ENCODE results near the gene GRAMD1B.

DNA sequence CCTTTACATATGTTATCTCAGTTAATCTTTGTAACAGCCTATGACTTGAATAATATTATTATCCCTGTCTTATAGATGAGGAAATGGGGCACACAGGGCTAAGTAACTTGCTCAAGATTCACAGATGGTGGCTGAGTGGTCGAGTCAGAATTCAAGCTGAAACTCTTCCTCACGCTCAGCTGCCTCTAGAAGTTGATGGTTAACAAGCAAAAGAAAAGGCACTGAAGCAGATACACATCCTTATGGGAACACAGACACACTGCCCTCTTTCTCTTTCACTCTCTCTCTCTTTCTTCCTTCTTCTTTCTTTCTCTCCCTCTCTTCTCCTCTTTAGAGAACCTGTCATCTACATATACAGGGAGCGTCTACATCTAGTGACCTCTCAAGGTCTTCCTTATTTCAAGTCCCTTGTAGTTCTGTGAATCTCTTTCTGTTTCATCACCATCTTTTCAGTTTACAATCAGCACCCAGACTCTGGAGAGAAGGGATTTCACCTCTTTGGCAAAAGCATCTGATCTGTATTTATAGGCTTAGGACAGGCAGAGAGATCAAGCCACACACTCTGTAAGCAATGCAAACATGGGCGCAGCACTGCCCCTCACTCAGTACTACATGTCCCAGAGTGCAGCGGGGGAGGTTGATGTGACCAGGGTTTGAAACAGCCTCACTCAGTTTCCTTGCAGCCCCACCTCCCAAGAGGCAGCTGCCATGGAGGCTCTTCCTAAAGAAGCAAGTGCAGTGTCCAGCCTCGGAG lies 75.7 kb downstream of the GRAMD1B start:
- TF ChIP-seq, protein P1, sequence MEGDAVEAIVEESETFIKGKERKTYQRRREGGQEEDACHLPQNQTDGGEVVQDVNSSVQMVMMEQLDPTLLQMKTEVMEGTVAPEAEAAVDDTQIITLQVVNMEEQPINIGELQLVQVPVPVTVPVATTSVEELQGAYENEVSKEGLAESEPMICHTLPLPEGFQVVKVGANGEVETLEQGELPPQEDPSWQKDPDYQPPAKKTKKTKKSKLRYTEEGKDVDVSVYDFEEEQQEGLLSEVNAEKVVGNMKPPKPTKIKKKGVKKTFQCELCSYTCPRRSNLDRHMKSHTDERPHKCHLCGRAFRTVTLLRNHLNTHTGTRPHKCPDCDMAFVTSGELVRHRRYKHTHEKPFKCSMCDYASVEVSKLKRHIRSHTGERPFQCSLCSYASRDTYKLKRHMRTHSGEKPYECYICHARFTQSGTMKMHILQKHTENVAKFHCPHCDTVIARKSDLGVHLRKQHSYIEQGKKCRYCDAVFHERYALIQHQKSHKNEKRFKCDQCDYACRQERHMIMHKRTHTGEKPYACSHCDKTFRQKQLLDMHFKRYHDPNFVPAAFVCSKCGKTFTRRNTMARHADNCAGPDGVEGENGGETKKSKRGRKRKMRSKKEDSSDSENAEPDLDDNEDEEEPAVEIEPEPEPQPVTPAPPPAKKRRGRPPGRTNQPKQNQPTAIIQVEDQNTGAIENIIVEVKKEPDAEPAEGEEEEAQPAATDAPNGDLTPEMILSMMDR (IDR thresholded peaks at IDR 0.05 in 4 of 5, conservative IDR thresholded peaks at IDR 0.05 in 1 of 5), result no peak
- no peak for TF ChIP-seq POLR2A (IDR thresholded peaks at IDR 0.05)

Data from gastrocnemius medialis (tissue), 4 donors.